WI38 (cell line): ENCODE measurements around the gene CRADD.

ENCODE experiments used
- H3K4me3 ChIP-seq: 2 replicates; pipeline ENCODE4 v1.5.1; 2011; ENCODE audit warnings: low read depth, mild to moderate bottlenecking, control low read depth, low read length
- CTCF ChIP-seq: IDR thresholded peaks from 2 replicates; pipeline ENCODE4 v1.5.1; 2012; ENCODE audit warnings: low read depth, mild to moderate bottlenecking, control low read depth, low read length

The CRADD gene

DNA sequence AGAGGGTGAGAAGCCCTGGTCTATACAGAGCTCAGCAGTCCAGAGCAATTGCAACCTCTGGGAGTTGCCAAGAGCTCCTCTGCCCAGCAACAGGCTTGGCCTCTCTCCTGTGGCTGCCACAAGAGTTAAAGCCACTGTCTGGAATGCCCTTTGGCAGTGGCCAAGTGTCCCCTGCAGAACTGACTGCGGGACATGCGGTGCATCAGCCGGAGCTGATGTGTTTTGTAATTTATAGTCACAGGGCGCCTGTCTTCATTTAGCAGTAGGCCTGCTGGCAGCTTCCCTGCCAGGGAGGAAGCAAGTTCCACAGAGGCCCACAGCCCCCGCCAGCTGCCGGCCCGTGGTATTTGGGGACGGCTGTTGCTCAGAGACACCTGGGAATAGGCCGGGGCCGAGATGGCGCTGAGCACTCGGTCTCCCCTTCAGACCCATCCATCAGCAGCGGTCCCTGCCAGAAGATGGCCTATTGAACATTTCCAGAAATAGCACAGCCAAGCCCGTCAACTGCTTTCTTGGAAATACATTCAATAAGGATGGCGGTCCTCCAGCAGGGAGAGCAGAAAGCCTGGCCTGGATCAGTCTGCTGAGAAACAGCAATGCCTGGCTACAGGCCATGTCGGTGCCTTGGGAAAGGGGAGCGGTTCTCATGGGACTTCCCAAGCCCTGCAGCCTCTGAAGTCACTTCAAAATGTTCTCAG, 217.4 kb downstream of the CRADD start:
- no peak for TF ChIP-seq CTCF
- no peak overlapping the region for H3K4me3 ChIP-seq

GRCh38 chr12:93895089-93895445, 217.9 kb downstream of the CRADD start:
- 0 out of 2 replicates have a peak, but pooled peaks have one; percentile 6 for TF ChIP-seq CTCF
- H3K4me3 ChIP-seq, result no peak overlapping the region

DNA sequence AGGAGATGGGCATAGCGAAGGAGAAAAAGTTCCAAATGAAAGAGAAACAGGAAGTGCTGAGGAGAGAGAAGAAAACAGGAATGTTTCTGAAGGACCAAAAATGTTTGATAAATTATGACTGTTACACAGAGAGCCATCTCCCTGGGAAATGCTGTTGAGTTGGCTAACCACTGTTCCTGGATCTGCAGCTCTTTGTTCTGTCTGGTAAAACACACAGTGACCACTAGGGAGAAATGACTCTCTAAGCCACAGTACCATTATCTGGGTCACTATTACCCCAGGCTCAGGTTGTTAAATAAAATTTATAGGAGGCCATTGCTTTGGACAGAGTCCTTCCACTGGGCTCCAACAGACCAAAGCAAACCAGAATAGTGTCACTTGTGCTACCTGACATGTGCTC, 219.3 kb downstream of the CRADD start:
- no peak overlapping the region for H3K4me3 ChIP-seq
- no peak for TF ChIP-seq CTCF

- TF ChIP-seq CTCF, result no peak
- H3K4me3 ChIP-seq, result no peak overlapping the region
Measured at GRCh38 chr12:93896952-93897351, 219.8 kb downstream of the CRADD start.

DNA sequence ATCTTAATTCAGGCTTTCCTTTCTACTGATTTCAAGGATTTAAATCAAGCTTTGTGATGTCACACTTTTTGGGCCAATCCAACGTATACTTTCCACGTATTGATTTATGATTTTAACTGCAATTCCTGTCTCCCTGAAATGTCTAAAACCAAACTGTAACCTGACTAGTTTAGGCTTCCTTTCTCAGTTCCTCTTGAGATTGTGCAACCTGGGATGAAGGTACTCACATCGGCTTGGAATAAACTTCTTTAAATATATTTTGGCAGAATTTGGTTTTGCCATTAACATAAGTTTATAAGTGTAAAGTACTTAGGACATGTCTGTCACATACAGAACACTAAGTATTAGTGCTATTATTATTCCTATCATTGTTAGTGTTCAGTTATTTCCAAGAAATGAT, 224.6 kb downstream of the CRADD start:
- H3K4me3 ChIP-seq, result no peak overlapping the region
- no peak for TF ChIP-seq CTCF

DNA sequence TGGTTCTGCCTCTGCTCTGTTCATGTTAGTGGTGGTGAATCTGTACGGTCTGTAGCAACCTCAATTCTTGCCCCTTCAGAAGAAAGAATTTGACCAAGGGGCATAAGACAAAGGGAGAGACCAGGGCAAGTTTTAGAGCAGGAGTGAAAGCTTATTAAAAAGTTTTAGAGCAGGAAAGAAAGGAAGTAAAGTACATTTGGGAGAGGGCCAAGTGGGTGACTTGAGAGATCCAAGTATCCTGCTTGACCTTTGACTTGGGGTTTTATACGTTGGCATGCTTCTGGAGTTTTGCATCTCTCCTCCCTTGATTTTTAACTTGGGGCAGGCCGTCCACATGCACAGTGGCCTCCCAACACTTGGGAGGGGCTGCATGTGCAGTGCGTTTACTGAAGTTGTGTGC, 225.0 kb downstream of the CRADD start:
- no peak for TF ChIP-seq CTCF
- H3K4me3 ChIP-seq, result no peak overlapping the region

- no peak overlapping the region for H3K4me3 ChIP-seq
- TF ChIP-seq CTCF, result no peak
Measured at GRCh38 chr12:93902736-93903562, 225.8 kb downstream of the CRADD start.
